A673 (cell line): ENCODE results near the gene FMNL3.

Source experiments
- EZH2 ChIP-seq: fragments of 200-600 bp; sonication (generic); IDR thresholded peaks from 2 replicates; pipeline ENCODE4 v1.6.1; 2017; ENCODE audit warnings: borderline replicate concordance, low read depth, mild to moderate bottlenecking, mixed read lengths, antibody characterized with exemption, low read length; ENCODE audit not compliant: poor library complexity, severe bottlenecking
- TF ChIP-seq, protein P1 (sequence below): fragments of 300-800, 200-600 bp; sonication (generic); conservative IDR thresholded peaks from 2 replicates; pipeline ENCODE4 v1.5.1; 2017; ENCODE audit warnings: low read depth, mild to moderate bottlenecking, antibody characterized with exemption, low read length, moderate library complexity, mixed read lengths

- TF ChIP-seq, protein P1, sequence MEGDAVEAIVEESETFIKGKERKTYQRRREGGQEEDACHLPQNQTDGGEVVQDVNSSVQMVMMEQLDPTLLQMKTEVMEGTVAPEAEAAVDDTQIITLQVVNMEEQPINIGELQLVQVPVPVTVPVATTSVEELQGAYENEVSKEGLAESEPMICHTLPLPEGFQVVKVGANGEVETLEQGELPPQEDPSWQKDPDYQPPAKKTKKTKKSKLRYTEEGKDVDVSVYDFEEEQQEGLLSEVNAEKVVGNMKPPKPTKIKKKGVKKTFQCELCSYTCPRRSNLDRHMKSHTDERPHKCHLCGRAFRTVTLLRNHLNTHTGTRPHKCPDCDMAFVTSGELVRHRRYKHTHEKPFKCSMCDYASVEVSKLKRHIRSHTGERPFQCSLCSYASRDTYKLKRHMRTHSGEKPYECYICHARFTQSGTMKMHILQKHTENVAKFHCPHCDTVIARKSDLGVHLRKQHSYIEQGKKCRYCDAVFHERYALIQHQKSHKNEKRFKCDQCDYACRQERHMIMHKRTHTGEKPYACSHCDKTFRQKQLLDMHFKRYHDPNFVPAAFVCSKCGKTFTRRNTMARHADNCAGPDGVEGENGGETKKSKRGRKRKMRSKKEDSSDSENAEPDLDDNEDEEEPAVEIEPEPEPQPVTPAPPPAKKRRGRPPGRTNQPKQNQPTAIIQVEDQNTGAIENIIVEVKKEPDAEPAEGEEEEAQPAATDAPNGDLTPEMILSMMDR, result no peak
- no peak for TF ChIP-seq EZH2
Measured at GRCh38 chr12:49603721-49604120, 103.5 kb downstream of the FMNL3 start.
